Measurements from ENCODE around the gene AKIP1. TPM values are rescaled to one million over a fixed set of nuclear protein-coding genes. Genes with fewer than 3 reads are reported as not detected.

AKIP1 gene
- total and polyA plus RNA-seq, 2 of the 8 experiments (the other 6 are each of a cell fraction or from before 2014, with no cell fraction given), result 17.8 to 29.6 TPM

DNA sequence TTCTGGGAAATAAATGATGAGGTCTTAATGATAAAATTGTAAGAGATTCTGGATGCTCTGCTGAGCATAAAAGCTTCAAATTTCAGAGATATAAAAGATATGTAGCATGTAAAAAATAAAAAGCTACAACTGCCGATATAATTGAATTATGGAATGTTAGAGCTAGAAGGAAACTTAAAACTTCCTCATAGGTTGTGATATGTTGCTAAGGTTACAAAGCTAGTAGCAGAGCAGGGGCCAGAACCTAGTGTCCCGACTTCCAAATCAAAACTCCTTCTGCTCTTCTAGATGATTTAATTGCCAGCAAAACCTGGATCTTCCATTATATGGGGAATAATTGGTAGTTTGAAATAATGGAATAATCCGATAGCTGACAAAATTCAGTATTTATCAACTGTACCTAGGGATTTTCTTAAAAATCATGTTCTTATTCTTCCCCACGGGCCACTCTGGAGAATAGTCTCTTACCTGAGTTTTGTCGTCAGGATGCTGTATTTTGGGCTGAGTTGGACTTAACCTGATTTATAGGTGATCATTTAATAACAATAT is 31.6 kb downstream of the AKIP1 start, which contains the start of gene ASCL3:
TSS of gene ASCL3 (minus strand) at position 499 of the 549 bp plus-strand sequence. CDS start 4,855 bp downstream, outside the sequence.
- CTCF ChIA-PET (ENCODE audit: partially characterized antibody), result interaction anchor here (0.5 to 3.1 kb wide), 7 partner anchors 9 to 235 kb away, joined by 3 to 9 read pairs (median 5); no protein-coding TSS in a partner anchor
- POLR2A ChIA-PET (ENCODE audit: partially characterized antibody), result interaction anchor here (2.0 kb wide), 1 partner anchor 9 kb away, joined by 4 read pairs; no protein-coding TSS in a partner anchor
- no peak for DNase-seq (ENCODE audit: low read depth in 1 of 2, low spot score in 2 of 2)
- H2BK20ac ChIP-seq (ENCODE audit: low read length), result no peak within 1 kb of the TSS
- H2BK15ac ChIP-seq (ENCODE audit: low read length), result no peak within 1 kb of the TSS
- H3K9ac ChIP-seq (replicated peaks in 1 of 4; ENCODE audit: extremely low read depth in 1 of 4, low read depth in 3 of 4, low read length in 3 of 4), result no peak within 1 kb of the TSS
- 84% methylated on average over 5 of the region's 5 CpGs; no CpG with 5 or more reads in 1 of the 2 experiments for WGBS, 2 experiments (ENCODE audit: extremely low coverage in 1 of 2, insufficient coverage in 1 of 2, insufficient read length in 1 of 2, insufficient replicate concordance in 2 of 2, low coverage in 1 of 2, low lambda C conversion rate in 2 of 2, missing lambda C conversion rate in 1 of 2)
- H3K4ac ChIP-seq (replicated peaks; ENCODE audit: insufficient read length, low read depth, low read length), result no peak within 1 kb of the TSS
- no peaks in the 10 kb centered on the region for H3K79me1 ChIP-seq (ENCODE audit: low read depth, low read length)
- no peak within 1 kb of the TSS for H2BK120ac ChIP-seq (replicated peaks; ENCODE audit: low read depth, low read length)
- H3K4me1 ChIP-seq (replicated peaks in 1 of 4; ENCODE audit: control insufficient read depth in 3 of 4, insufficient read depth in 4 of 4, low read length in 3 of 4), result no peaks in the 10 kb centered on the region
- no peaks in the 10 kb centered on the region for H3K79me2 ChIP-seq (ENCODE audit: control insufficient read depth in 1 of 2, insufficient read depth in 2 of 2, low read length in 2 of 2)
- H4K91ac ChIP-seq (replicated peaks; ENCODE audit: insufficient read length, low read length), result no peak within 1 kb of the TSS
- H3K18ac ChIP-seq (ENCODE audit: extremely low read depth, low read length), result no peak within 1 kb of the TSS
- H3K27me3 ChIP-seq (replicated peaks in 1 of 4; ENCODE audit: control insufficient read depth in 3 of 4, extremely low read depth in 1 of 4, insufficient read depth in 3 of 4, low read length in 3 of 4), result no peaks in the 10 kb centered on the region
- H3K23ac ChIP-seq (ENCODE audit: insufficient read length), result no peak within 1 kb of the TSS
- no peak within 1 kb of the TSS for H2AFZ ChIP-seq (ENCODE audit: low read length)
- H3K56ac ChIP-seq (replicated peaks; ENCODE audit: insufficient read length, low read depth, low read length), result no peak within 1 kb of the TSS
- H3K23me2 ChIP-seq (ENCODE audit: low read depth, low read length), result no peaks in the 10 kb centered on the region
- no peaks in the 10 kb centered on the region for H4K20me1 ChIP-seq (replicated peaks in 1 of 2; ENCODE audit: control insufficient read depth in 1 of 2, insufficient read depth in 2 of 2, low read length in 2 of 2)
- peaks cover 0 to under 1% (median 0%) of the 10 kb centered on the region in 4 experiments; a peak in 1 of 8 replicates for H3K36me3 ChIP-seq (ENCODE audit: control insufficient read depth in 2 of 4, insufficient read depth in 4 of 4, low read length in 3 of 4)
- no peak for FAIRE-seq
- H4K5ac ChIP-seq (ENCODE audit: insufficient read length, low read depth, low read length), result no peak within 1 kb of the TSS
- H3K9me3 ChIP-seq (ENCODE audit: insufficient read depth in 2 of 2, low read depth in 1 of 2, low read length in 1 of 2), result no peaks in the 10 kb centered on the region
- no peak within 1 kb of the TSS for H2AK5ac ChIP-seq (ENCODE audit: low read depth, low read length)
- H3K4me2 ChIP-seq (ENCODE audit: insufficient read depth in 1 of 2, low read depth in 2 of 2, low read length in 2 of 2), result no peak within 1 kb of the TSS
- H3K4me3 ChIP-seq (ENCODE audit: extremely low read depth in 1 of 4, insufficient read depth in 2 of 4, low read depth in 3 of 4, low read length in 4 of 4), result no peak within 1 kb of the TSS
- H2BK12ac ChIP-seq (ENCODE audit: low read depth, low read length), result no peak within 1 kb of the TSS
- no peak within 1 kb of the TSS for H2BK5ac ChIP-seq (ENCODE audit: low read depth, low read length)
- no peak within 1 kb of the TSS for H4K8ac ChIP-seq (ENCODE audit: extremely low read depth, insufficient read depth, low read length)
- no peak for TF ChIP-seq PHF8 (conservative IDR thresholded peaks at IDR 0.05; ENCODE audit: low read depth, low read length)
- TF ChIP-seq POU5F1 (IDR thresholded peaks at IDR 0.05; ENCODE audit: low read depth, low read length), result no peak
- TF ChIP-seq RXRA (IDR thresholded peaks at IDR 0.05; ENCODE audit: insufficient read depth, low read depth, low read length), result no peak
- TF ChIP-seq ZNF274 (IDR thresholded peaks at IDR 0.05; ENCODE audit: borderline replicate concordance, extremely low read depth, low read length), result no peak
- TF ChIP-seq POLR2A (IDR thresholded peaks at IDR 0.05; ENCODE audit: control extremely low read depth in 1 of 2, low read depth in 2 of 2, low read length in 2 of 2), result no peak
- TF ChIP-seq, protein P1, sequence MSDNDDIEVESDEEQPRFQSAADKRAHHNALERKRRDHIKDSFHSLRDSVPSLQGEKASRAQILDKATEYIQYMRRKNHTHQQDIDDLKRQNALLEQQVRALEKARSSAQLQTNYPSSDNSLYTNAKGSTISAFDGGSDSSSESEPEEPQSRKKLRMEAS (IDR thresholded peaks at IDR 0.05), result no peak
- no peak for TF ChIP-seq HDAC6 (IDR thresholded peaks at IDR 0.05; ENCODE audit: low read depth, low read length)
- no peak for TF ChIP-seq CHD2 (IDR thresholded peaks at IDR 0.05; ENCODE audit: low read length)
- TF ChIP-seq, protein P2, sequence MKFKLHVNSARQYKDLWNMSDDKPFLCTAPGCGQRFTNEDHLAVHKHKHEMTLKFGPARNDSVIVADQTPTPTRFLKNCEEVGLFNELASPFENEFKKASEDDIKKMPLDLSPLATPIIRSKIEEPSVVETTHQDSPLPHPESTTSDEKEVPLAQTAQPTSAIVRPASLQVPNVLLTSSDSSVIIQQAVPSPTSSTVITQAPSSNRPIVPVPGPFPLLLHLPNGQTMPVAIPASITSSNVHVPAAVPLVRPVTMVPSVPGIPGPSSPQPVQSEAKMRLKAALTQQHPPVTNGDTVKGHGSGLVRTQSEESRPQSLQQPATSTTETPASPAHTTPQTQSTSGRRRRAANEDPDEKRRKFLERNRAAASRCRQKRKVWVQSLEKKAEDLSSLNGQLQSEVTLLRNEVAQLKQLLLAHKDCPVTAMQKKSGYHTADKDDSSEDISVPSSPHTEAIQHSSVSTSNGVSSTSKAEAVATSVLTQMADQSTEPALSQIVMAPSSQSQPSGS (IDR thresholded peaks at IDR 0.05; ENCODE audit: low read length), result no peak
- TF ChIP-seq, protein P3, sequence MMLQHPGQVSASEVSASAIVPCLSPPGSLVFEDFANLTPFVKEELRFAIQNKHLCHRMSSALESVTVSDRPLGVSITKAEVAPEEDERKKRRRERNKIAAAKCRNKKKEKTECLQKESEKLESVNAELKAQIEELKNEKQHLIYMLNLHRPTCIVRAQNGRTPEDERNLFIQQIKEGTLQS (IDR thresholded peaks at IDR 0.05; ENCODE audit: insufficient read depth, low read depth, low read length), result no peak
- no peak for TF ChIP-seq RBBP5 (IDR thresholded peaks at IDR 0.05; ENCODE audit: borderline replicate concordance, low read depth, low read length)
- no peak within 1 kb of the TSS for H3K14ac ChIP-seq (ENCODE audit: insufficient read length)
- H3K27ac ChIP-seq (ENCODE audit: low read depth, low read length), result no peak within 1 kb of the TSS

Data from H1 (cell line).